GM18517 (cell line): ENCODE results near the gene PRPF8.
A peak's percentile ranks its signal among the peaks of the same experiment; 100 is the strongest.
"Not testable (repeated sequence)": the region's sequence is repeated elsewhere in the genome, so short reads cannot be mapped to it uniquely, and the experiment has no call there.

Source experiments
- ATAC-seq: cut with Tn5 transposase; IDR thresholded peaks from one replicate; pipeline ENCODE4 v1.9.1; 2021; ENCODE audit warnings: mild to moderate bottlenecking, moderate library complexity; ENCODE audit not compliant: unreplicated experiment

PRPF8 gene

DNA sequence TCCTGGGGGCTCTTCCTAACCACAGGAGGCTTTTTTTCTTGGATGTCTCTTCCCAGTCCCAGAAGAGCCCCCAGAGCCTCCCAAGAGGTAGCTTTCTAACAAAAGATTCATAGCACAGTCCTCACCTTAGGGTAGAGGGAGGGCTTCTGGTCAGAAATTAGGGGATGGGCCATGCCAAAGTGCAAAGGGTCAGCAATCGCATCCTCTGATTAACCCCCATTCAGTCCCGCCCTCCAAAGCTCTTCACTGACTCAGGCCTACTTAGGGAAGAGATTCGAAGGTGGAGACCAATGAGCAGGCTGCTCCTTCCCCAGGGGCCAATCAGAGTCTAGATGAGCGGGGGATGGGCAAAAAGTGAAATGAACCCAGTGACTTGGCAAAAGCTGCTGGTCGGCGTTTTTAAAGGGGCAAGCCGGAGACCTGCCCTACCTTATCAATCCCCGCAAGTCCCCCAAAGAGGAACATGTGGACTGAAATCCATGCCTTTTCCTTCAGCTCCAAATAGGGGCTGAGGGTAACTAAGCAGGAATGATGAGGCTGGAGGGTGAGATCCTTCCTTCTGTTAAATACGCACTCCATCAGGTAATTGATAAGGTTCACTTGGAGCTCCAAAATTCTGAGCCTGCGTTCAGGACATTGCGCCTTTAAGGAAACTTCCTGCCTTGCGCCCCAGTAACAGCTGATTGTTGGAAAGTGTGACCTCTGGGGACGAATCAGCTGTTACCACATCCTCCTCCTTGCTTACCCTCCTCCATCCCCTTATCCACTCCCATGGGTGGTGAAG lies 32.4 kb upstream of the PRPF8 start:
- peak; percentile 37 for ATAC-seq

DNA sequence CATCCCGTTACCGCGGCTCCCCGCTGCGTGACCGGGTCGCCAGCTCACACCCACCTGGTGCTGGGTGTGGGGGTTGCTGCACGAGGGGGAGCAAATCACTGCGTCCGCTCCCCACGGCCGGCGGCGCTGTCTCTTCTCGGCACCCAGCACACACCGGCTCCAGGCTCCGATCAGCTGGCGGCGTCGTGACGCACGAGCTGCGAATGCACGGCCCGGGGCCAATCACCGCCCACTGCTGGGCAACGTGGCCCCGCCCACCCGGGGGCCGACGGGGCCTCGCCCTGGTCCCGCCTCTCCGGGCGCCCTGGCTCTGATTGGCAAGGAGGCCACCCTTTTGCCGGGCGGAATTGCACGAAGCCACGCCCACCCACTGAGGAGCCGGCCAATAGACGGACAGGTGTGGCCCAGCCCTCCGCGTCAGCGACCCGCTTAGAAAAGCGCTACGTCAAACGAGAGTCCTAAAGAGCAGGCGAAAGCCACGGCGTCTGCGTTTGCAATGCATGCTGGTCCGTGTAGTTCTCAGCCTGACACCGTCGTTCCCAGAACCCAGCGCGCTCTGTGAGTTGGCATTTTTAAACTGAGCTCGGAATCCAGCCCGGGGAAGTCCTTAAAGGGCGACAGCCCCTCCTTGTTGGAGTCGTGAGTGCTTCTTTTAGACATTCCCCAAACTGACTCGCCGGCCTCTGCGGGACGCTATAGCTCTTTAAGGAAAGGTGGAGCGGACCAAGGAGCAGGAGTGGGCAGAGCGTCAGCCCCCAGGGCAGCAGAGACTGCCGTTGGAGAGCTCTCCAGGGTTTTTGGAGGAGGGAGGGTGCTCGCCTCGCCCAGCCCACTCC lies 31.6 kb upstream of the PRPF8 start:
- ATAC-seq: peak; percentile 69

DNA sequence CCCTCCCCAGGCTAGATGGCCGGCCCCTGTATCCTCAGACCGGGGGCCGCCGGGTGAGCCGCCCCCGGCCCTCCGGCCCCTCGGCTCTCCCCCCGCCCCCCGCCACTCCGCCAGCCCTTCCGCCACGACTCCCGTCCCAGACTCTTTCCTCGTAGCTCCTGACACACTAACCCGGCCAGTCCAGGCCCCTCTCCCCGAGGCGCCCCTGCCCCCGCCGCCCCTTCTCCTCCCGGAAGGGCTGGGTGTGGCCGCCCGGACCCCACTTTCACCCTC lies 31.1 kb upstream of the PRPF8 start:
- no peak for ATAC-seq

GRCh38 chr17:1714980-1715802 lies 30.5 kb upstream of the PRPF8 start:
- ATAC-seq: no peak

- no peak for ATAC-seq
Observed at GRCh38 chr17:1714427-1714979, 29.8 kb upstream of the PRPF8 start.

DNA sequence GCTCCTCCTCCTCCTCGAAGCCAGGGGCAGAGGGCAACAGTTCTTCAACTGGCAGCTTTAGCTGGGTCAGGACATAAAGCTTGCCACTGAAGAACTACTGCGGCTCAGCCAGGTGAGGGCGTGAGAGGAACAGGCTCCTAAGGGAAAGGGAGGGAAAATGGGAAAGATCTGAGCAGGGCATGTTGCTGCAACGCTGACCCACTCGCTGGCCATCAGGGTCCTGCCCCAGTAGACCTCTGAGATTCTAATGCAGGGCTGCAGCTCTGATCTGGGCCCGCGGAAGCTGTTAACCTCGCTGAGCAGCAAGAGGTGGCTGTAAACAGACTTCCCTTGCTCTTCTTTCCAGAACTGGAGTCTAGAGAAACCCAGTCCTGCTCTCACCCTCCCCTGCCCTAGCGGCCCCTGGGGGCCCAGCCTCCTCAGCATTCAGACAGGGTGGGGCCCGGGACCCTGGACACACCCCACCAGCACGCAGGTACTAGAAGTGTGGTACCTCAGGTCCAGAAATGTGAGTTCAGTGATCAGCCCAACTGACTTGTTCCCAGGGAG lies 29.3 kb upstream of the PRPF8 start:
- ATAC-seq: no peak

GRCh38 chr17:1713160-1713877 lies 28.7 kb upstream of the PRPF8 start:
- no peak for ATAC-seq

GRCh38 chr17:1712271-1712670 lies 27.6 kb upstream of the PRPF8 start:
- no peak for ATAC-seq

DNA sequence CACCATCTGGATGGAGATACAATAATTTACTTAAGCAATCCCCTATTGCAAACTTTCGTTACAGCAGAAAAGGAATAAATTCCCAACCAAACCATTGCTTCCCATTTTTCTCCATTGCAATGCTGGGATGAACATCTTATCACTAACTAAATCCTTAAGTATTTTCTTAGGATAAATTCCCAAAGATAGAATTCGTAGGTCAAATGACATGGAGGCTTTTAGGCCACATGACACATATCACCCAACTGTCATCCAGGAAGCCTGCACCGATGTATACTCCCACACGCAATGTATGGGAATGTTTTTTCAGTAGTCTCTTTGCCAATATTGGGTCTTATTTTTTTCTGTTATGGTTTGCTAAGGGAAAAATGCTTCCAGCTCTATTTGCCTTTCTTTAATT lies 27.1 kb upstream of the PRPF8 start:
- ATAC-seq: no peak

- ATAC-seq: no peak
Observed at GRCh38 chr17:1710807-1711553, 26.3 kb upstream of the PRPF8 start.

DNA sequence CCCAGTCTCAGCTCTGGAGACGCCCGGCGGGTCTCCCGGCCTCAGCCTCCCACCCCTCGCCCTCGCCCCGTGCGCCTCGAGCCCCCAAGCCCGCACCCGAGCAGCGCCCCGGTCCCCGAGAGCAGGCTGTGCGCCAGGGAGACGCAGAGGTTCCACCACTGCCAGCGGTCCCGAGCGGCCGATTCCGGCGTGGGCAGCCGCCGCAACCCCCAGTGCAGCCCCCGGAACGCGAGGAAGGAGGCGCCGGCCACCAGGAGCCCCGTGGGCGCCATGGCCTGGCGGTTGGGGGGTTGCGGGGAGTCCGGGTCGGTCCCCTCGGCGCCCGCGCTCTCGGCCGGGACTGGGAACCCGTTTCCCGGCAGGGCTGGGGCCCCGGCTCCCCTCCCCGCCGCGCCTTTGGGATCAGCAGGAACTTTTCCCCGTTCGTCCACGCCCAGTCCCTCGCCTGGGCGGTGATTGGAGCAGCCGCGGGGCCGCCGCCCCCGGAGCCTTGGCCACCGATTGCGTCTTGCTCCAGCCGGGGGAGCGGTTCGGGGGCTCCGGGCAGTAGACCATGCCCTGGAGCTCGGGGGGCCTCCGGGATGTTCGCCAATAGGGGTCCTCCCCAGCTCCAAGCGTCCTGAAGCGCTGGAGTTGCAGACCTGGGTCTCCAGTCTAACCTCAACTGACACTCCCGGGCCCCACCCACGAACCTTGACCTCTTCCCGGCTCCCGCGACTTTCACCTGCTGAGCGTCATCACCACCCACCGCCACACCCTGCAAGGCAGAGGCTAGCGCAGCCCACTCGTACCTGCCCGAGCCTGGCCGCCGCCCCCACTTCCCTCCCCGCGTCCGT lies 25.5 kb upstream of the PRPF8 start, which contains the start of gene TLCD2:
TSS of gene TLCD2 (minus strand) at position 407 of the 836 bp plus-strand sequence. CDS start at position 272, 135 bp downstream.
- no peak for ATAC-seq

GRCh38 chr17:1709403-1709951 lies 24.8 kb upstream of the PRPF8 start:
- ATAC-seq: no peak

DNA sequence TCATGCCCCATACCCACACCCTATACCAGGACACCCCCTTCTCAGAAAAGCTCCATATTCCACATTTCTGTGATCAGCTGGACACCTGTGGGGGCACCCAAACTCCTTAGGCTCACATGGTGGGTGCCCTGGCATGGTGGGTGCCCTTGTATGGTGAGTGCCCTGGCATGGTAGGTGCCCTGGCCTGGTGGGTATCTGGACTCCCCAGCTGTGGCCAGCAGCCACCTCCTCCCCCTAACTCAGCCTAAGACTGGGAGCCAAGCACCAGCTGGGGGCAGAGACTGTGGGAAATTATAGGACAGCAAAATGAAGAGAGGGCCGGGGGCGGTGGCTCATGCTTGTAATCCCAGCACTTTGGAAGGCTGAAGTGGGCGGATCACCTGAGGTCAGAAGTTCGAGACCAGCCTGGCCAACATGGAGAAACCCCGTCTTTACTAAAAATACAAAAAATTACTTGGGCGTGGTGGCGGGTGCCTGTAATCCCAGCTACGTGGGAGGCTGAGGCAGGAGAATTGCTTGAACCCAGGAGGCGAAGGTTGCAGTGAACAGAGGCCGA lies 24.2 kb upstream of the PRPF8 start:
- not testable (repeated sequence) for ATAC-seq

DNA sequence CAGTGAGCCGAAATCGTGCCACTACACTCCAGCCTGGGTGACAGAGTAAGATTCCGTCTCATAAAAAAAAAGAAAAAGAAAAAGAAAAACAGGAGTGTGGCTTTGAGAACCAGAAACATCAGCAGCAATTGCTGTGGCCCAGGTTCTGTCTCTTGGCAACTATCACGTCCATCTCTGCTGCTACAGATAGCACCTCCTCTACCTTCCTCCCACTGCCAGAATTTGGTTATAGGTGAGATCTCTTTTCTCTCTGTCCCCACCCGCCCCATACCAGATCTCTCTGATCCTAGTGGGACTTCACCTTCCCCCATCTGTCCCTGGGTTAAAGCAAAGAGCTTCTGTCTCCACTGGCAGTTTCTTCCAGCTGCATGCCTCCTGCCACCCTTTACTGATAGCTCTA lies 22.4 kb upstream of the PRPF8 start:
- no peak for ATAC-seq

DNA sequence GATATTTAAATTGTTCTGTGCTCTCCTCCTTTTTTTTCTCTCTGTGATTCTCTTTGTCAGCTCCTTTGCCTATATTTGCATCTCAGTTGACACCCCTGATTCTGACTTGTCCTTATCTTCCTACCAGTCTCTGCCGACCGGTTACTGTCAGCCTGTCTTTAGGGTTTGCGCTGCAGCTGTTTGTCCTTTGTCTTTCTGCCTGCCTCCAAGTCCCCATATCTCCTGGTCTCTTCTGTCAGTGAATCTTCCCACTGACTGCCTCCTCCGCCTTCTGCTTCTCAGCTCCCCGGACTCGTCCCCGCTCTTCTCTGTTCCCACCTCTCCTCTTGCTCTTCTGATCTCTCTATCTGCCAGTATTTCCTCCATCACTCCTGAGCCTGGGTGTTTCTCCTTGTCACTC lies 20.3 kb upstream of the PRPF8 start:
- ATAC-seq: no peak

DNA sequence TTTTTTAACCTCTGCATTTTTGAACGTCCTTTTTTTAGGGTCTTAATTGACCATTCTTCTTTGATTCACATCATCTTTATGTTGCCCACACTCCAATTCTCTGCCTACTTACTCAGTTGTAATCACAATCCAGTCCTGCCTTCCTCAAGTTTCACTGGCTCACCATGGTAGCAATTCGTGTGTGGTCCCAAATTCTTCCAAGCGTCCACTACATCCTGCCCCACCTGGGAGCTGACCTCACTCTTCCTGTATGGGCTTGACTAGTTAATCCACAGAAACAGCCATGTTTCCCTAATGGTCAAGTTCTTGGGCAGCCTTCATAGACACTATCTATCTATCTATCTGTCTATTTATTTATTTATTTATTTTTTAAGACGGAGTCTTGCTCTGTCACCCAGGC lies 18.4 kb upstream of the PRPF8 start:
- ATAC-seq: no peak

- not testable (repeated sequence) for ATAC-seq
Observed at GRCh38 chr17:1699891-1700290, 15.2 kb upstream of the PRPF8 start.

- no peak for ATAC-seq
Observed at GRCh38 chr17:1697681-1698080, 13.0 kb upstream of the PRPF8 start.
